Measurements from ENCODE around the gene OR4X2. TPM values are rescaled to one million over a fixed set of nuclear protein-coding genes. Genes with fewer than 3 reads are reported as not detected.
"Not testable (repeated sequence)": the region's sequence is repeated elsewhere in the genome, so short reads cannot be mapped to it uniquely, and the experiment has no call there.

The OR4X2 gene
- total RNA-seq, 2 donors from 2014 or later: not detected

GRCh38 chr11:48216510-48216909 is 28.4 kb upstream of the OR4X2 start, which contains the start of gene OR4B1:
TSS of gene OR4B1 (plus strand) at chr11:48216810. CDS start at chr11:48216810, 0 bp downstream.
- Histone ChIP-seq H3K9me3 (ENCODE audit: control insufficient read depth, low read length) (peaks cover 61% of the 10 kb centered on the region), H3K27me3 (ENCODE audit: control insufficient read depth, insufficient read depth, low read length, poor library complexity, severe bottlenecking) (no peaks in the 10 kb centered on the region), H3K4me1 (ENCODE audit: control insufficient read depth, insufficient read depth, low read length) (no peaks in the 10 kb centered on the region), H3K9ac (ENCODE audit: extremely low read depth, low read length, poor library complexity, severe bottlenecking) (no peak within 1 kb of the TSS), H3K36me3 (ENCODE audit: control insufficient read depth, insufficient read depth, low read length) (no peaks in the 10 kb centered on the region), H3K27ac (ENCODE audit: low read depth, low read length) (no peak within 1 kb of the TSS), H3K4me3 (ENCODE audit: low read length) (no peak within 1 kb of the TSS)
- no peaks in the 10 kb centered on the region for H3K36me3 Mint-ChIP-seq (ENCODE audit: low read depth)
- WGBS, 2 experiments (ENCODE audit: insufficient coverage in 1 of 2, insufficient read length in 1 of 2): 50 to 59% methylated on average over 2 of the region's 2 CpGs
- no peaks in the 10 kb centered on the region for H3K27me3 Mint-ChIP-seq (ENCODE audit: insufficient read depth)
- no peaks in the 10 kb centered on the region for H3K4me1 Mint-ChIP-seq
- DNase-seq: no peak
- peaks cover 34% of the 10 kb centered on the region for H3K9me3 Mint-ChIP-seq
- H3K4me3 Mint-ChIP-seq: no peak within 1 kb of the TSS
- TF ChIP-seq, protein P1, sequence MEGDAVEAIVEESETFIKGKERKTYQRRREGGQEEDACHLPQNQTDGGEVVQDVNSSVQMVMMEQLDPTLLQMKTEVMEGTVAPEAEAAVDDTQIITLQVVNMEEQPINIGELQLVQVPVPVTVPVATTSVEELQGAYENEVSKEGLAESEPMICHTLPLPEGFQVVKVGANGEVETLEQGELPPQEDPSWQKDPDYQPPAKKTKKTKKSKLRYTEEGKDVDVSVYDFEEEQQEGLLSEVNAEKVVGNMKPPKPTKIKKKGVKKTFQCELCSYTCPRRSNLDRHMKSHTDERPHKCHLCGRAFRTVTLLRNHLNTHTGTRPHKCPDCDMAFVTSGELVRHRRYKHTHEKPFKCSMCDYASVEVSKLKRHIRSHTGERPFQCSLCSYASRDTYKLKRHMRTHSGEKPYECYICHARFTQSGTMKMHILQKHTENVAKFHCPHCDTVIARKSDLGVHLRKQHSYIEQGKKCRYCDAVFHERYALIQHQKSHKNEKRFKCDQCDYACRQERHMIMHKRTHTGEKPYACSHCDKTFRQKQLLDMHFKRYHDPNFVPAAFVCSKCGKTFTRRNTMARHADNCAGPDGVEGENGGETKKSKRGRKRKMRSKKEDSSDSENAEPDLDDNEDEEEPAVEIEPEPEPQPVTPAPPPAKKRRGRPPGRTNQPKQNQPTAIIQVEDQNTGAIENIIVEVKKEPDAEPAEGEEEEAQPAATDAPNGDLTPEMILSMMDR (conservative IDR thresholded peaks at IDR 0.05): no peak
- H3K27ac Mint-ChIP-seq: no peak within 1 kb of the TSS

DNA sequence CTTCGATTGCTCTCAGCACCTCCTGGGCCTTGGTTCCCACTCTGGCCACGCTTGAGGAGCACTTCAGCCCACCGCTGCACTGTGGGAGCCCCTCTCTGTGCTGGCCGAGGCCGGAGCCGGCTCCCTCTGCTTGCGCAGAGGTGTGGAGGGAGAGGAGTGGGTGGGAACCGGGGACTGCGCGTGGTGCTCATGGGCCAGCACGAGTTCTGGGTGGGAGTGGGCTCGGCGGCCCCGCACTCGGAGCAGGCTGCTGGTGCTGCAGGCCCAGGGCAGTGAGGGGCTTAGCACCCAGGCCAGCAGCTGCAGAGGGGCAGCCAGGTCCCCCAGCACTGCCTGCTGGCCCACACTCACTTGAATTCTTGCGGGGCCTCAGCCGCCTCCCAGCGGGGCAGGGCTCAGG is 16.1 kb upstream of the OR4X2 start:
- Mint-ChIP-seq H3K4me1 (no peaks in the 10 kb centered on the region), H3K36me3 (ENCODE audit: low read depth) (no peaks in the 10 kb centered on the region), H3K9me3 (peaks cover 63% of the 10 kb centered on the region), H3K27ac (no peak overlapping the region), H3K4me3 (no peak overlapping the region), H3K27me3 (ENCODE audit: insufficient read depth) (no peaks in the 10 kb centered on the region)
- H3K4me3 ChIP-seq (ENCODE audit: low read length): no peak overlapping the region
- H3K9ac ChIP-seq (ENCODE audit: extremely low read depth, low read length, poor library complexity, severe bottlenecking): no peak overlapping the region
- peaks cover 17% of the 10 kb centered on the region for H3K9me3 ChIP-seq (ENCODE audit: control insufficient read depth, low read length)
- H3K4me1 ChIP-seq (ENCODE audit: control insufficient read depth, insufficient read depth, low read length): no peaks in the 10 kb centered on the region
- H3K36me3 ChIP-seq (ENCODE audit: control insufficient read depth, insufficient read depth, low read length): no peaks in the 10 kb centered on the region
- no peak overlapping the region for H3K27ac ChIP-seq (ENCODE audit: low read depth, low read length)
- TF ChIP-seq, protein P1 (conservative IDR thresholded peaks at IDR 0.05): no peak
- H3K27me3 ChIP-seq (ENCODE audit: control insufficient read depth, insufficient read depth, low read length, poor library complexity, severe bottlenecking): no peaks in the 10 kb centered on the region
- WGBS, 2 experiments (ENCODE audit: insufficient coverage in 1 of 2, insufficient read length in 1 of 2): 87 to 89% methylated on average over 8 to 18 of the region's 18 CpGs
- DNase-seq: no peak

GRCh38 chr11:48230057-48230456 is 14.8 kb upstream of the OR4X2 start:
- H3K27me3 Mint-ChIP-seq (ENCODE audit: insufficient read depth); H3K9ac ChIP-seq (ENCODE audit: extremely low read depth, low read length, poor library complexity, severe bottlenecking); H3K27me3 ChIP-seq (ENCODE audit: control insufficient read depth, insufficient read depth, low read length, poor library complexity, severe bottlenecking); DNase-seq; H3K27ac Mint-ChIP-seq; H3K36me3 ChIP-seq (ENCODE audit: control insufficient read depth, insufficient read depth, low read length); H3K4me1 ChIP-seq (ENCODE audit: control insufficient read depth, insufficient read depth, low read length); H3K4me3 ChIP-seq (ENCODE audit: low read length); H3K4me3 Mint-ChIP-seq; H3K36me3 Mint-ChIP-seq (ENCODE audit: low read depth); H3K4me1 Mint-ChIP-seq; H3K27ac ChIP-seq (ENCODE audit: low read depth, low read length): not testable (repeated sequence)
- H3K9me3 ChIP-seq (ENCODE audit: control insufficient read depth, low read length): peaks cover 17% of the 10 kb centered on the region
- 83 to 84% methylated on average over 6 to 11 of the region's 11 CpGs for WGBS, 2 experiments (ENCODE audit: insufficient coverage in 1 of 2, insufficient read length in 1 of 2)
- peaks cover 64% of the 10 kb centered on the region for H3K9me3 Mint-ChIP-seq

GRCh38 chr11:48237727-48238126 is 7.2 kb upstream of the OR4X2 start:
- DNase-seq: no peak
- no peaks in the 10 kb centered on the region for H3K4me1 ChIP-seq (ENCODE audit: control insufficient read depth, insufficient read depth, low read length)
- no peaks in the 10 kb centered on the region for H3K36me3 ChIP-seq (ENCODE audit: control insufficient read depth, insufficient read depth, low read length)
- WGBS, 2 experiments (ENCODE audit: insufficient coverage in 1 of 2, insufficient read length in 1 of 2): 42 to 53% methylated on average over 3 of the region's 3 CpGs
- no peaks in the 10 kb centered on the region for H3K27me3 ChIP-seq (ENCODE audit: control insufficient read depth, insufficient read depth, low read length, poor library complexity, severe bottlenecking)
- H3K9me3 Mint-ChIP-seq: peaks cover 80% of the 10 kb centered on the region
- peaks cover 66% of the 10 kb centered on the region for H3K9me3 ChIP-seq (ENCODE audit: control insufficient read depth, low read length)
- H3K27ac ChIP-seq (ENCODE audit: low read depth, low read length): no peak overlapping the region
- no peak overlapping the region for H3K27ac Mint-ChIP-seq
- no peaks in the 10 kb centered on the region for H3K4me1 Mint-ChIP-seq
- no peak overlapping the region for H3K9ac ChIP-seq (ENCODE audit: extremely low read depth, low read length, poor library complexity, severe bottlenecking)
- no peaks in the 10 kb centered on the region for H3K36me3 Mint-ChIP-seq (ENCODE audit: low read depth)
- TF ChIP-seq, protein P1 (conservative IDR thresholded peaks at IDR 0.05): no peak
- H3K27me3 Mint-ChIP-seq (ENCODE audit: insufficient read depth): peaks cover 2% of the 10 kb centered on the region
- no peak overlapping the region for H3K4me3 ChIP-seq (ENCODE audit: low read length)
- no peak overlapping the region for H3K4me3 Mint-ChIP-seq
